ENCODE results near the gene PPP1R12B. TPM values are rescaled to one million over a fixed set of nuclear protein-coding genes. Genes with fewer than 3 reads are reported as not detected.

PPP1R12B gene
- 100 to 1,000 TPM in 3 of 7 donors, 10 to 100 TPM in 4; 55.1 to 170 (median 73.0) TPM for total RNA-seq
- 100 to 1,000 TPM in 1 of 2 donors, 10 to 100 TPM in 1; 50.3 to 232 TPM for polyA plus RNA-seq
- long read RNA-seq, donor 1, partial matches to known transcripts: 28 of 90 reads
- long read RNA-seq, donor 1, other reads (novel, unspliced or antisense): 60 of 90 reads
- long read RNA-seq, donor 2, partial matches to known transcripts: 0 of 1 reads
- long read RNA-seq, donor 2, other reads (novel, unspliced or antisense): 0 of 1 reads
- long read RNA-seq, donor 3, partial matches to known transcripts: 6 of 30 reads
- long read RNA-seq, donor 3, other reads (novel, unspliced or antisense): 24 of 30 reads

GRCh38 chr1:202348509-202349205 is at the start of gene PPP1R12B:
TSS of gene PPP1R12B (plus strand) at chr1:202348699. CDS start at chr1:202348852, 153 bp downstream.
- TF ChIP-seq EP300 (IDR thresholded peaks at IDR 0.05): no peak
- TF ChIP-seq POLR2A (IDR thresholded peaks at IDR 0.05): peak; percentile 19
- 0 to 1% (median 0%) methylated on average over 59 to 60 of the region's 60 CpGs for WGBS, 3 donors

GRCh38 chr1:202302166-202302565 is 46.3 kb upstream of the PPP1R12B start:
- Histone ChIP-seq H3K27me3 (no peaks in the 10 kb centered on the region), H3K4me1 (ENCODE audit: insufficient read depth) (no peaks in the 10 kb centered on the region), H3K36me3 (no peaks in the 10 kb centered on the region), H3K9me3 (no peaks in the 10 kb centered on the region), H3K4me3 (no peak overlapping the region), H3K27ac (no peak overlapping the region)
- no peak for TF ChIP-seq POLR2A (IDR thresholded peaks at IDR 0.05)
- no peak for TF ChIP-seq EP300 (IDR thresholded peaks at IDR 0.05)
- TF ChIP-seq CTCF (IDR thresholded peaks at IDR 0.05): no peak
- intact Hi-C loops (cut with DNase I): no loop called here
- no peak for DNase-seq
- WGBS, 3 donors: 93 to 96% (median 95%) methylated on average over 9 of the region's 9 CpGs

More at GRCh38 chr1:202348509-202349205, at the start of gene PPP1R12B:
- no peaks in the 10 kb centered on the region for H3K27me3 ChIP-seq
- intact Hi-C loops (cut with DNase I): no loop called here
- peak within 1 kb of the TSS; percentile 18 to 55 for H3K27ac ChIP-seq
- H3K9me3 ChIP-seq: no peaks in the 10 kb centered on the region
- no peaks in the 10 kb centered on the region for H3K36me3 ChIP-seq
- H3K4me1 ChIP-seq (ENCODE audit: insufficient read depth): peaks cover 2% of the 10 kb centered on the region
- H3K4me3 ChIP-seq: peak within 1 kb of the TSS; percentile 98
- DNase-seq: peak; percentile 95 to 97 (median 96)

GRCh38 chr1:202304375-202304774 is 44.1 kb upstream of the PPP1R12B start:
- WGBS, 3 donors: 67 to 72% (median 72%) methylated on average over 9 of the region's 9 CpGs
- no peak for TF ChIP-seq EP300 (IDR thresholded peaks at IDR 0.05)
- TF ChIP-seq POLR2A (IDR thresholded peaks at IDR 0.05): no peak
- TF ChIP-seq CTCF (IDR thresholded peaks at IDR 0.05): no peak
- no peaks in the 10 kb centered on the region for H3K4me1 ChIP-seq (ENCODE audit: insufficient read depth)
- no peak overlapping the region for H3K27ac ChIP-seq
- no peak overlapping the region for H3K4me3 ChIP-seq
- no peaks in the 10 kb centered on the region for H3K36me3 ChIP-seq
- intact Hi-C loops (cut with DNase I): no loop called here
- peak in 2 of 5 donors; percentile 17 to 30 for DNase-seq
- no peaks in the 10 kb centered on the region for H3K9me3 ChIP-seq
- no peaks in the 10 kb centered on the region for H3K27me3 ChIP-seq

- Histone ChIP-seq H3K36me3 (no peaks in the 10 kb centered on the region), H3K27me3 (no peaks in the 10 kb centered on the region), H3K4me1 (ENCODE audit: insufficient read depth) (no peaks in the 10 kb centered on the region), H3K27ac (no peak overlapping the region), H3K9me3 (no peaks in the 10 kb centered on the region), H3K4me3 (no peak overlapping the region)
- DNase-seq: no peak
- 74 to 94% (median 82%) methylated on average over 1 of the region's 1 CpG for WGBS, 3 donors
- intact Hi-C loops (cut with DNase I): loop anchor here in 1 of 4 donors (5.0 kb wide), 1 partner anchor 118 kb away; no protein-coding TSS in a partner anchor
- no peak for TF ChIP-seq POLR2A (IDR thresholded peaks at IDR 0.05)
- no peak for TF ChIP-seq EP300 (IDR thresholded peaks at IDR 0.05)
- TF ChIP-seq CTCF (IDR thresholded peaks at IDR 0.05): no peak
Observed at GRCh38 chr1:202305168-202305567, 43.3 kb upstream of the PPP1R12B start.

Data from ovary (tissue), 10 donors.